ENCODE measurements around the gene SLC40A1. TPM values are rescaled to one million over a fixed set of nuclear protein-coding genes. Genes with fewer than 3 reads are reported as not detected.

Gene SLC40A1
- total and polyA plus RNA-seq, 2 of the 13 experiments (the other 11 are each of a cell fraction or from before 2014, with no cell fraction given) = 10.6 to 24.9 TPM

- TF ChIP-seq HNRNPK (IDR thresholded peaks at IDR 0.05; ENCODE audit: low read depth, low read length, poor library complexity, severe bottlenecking) = no peak
- TF ChIP-seq SMARCE1 (IDR thresholded peaks at IDR 0.05; ENCODE audit: borderline replicate concordance) = no peak
- 0 out of 2 replicates have a peak, but pooled peaks have one; percentile 47 for TF ChIP-seq ZNF670 (CRISPR knock-in tag; IDR thresholded peaks at IDR 0.05; ENCODE audit: borderline replicate concordance)
- no peak for TF ChIP-seq ZNF556 (CRISPR knock-in tag; IDR thresholded peaks at IDR 0.05; ENCODE audit: borderline replicate concordance)
- TF ChIP-seq RARG (CRISPR knock-in tag; IDR thresholded peaks at IDR 0.05; ENCODE audit: low read depth) = no peak
- TF ChIP-seq ZNF720 (CRISPR knock-in tag; IDR thresholded peaks at IDR 0.05) = no peak
- TF ChIP-seq RARA (CRISPR knock-in tag; IDR thresholded peaks at IDR 0.05) = peak; percentile 61
- no peak for TF ChIP-seq ZNF20 (CRISPR knock-in tag; IDR thresholded peaks at IDR 0.05)
- TF ChIP-seq KLF12 (CRISPR knock-in tag; IDR thresholded peaks at IDR 0.05; ENCODE audit: borderline replicate concordance) = no peak
- TF ChIP-seq SRY (CRISPR knock-in tag; IDR thresholded peaks at IDR 0.05) = no peak
- no peak for TF ChIP-seq ZNF253 (CRISPR knock-in tag; IDR thresholded peaks at IDR 0.05; ENCODE audit: borderline replicate concordance)
- TF ChIP-seq ZNF749 (CRISPR knock-in tag; IDR thresholded peaks at IDR 0.05; ENCODE audit: borderline replicate concordance) = no peak
- no peak for TF ChIP-seq ETV6 (CRISPR knock-in tag; conservative IDR thresholded peaks at IDR 0.05)
- TF ChIP-seq ZNF501 (CRISPR knock-in tag; IDR thresholded peaks at IDR 0.05) = 0 out of 2 replicates have a peak, but pooled peaks have one; percentile 21
- TF ChIP-seq, protein P1, sequence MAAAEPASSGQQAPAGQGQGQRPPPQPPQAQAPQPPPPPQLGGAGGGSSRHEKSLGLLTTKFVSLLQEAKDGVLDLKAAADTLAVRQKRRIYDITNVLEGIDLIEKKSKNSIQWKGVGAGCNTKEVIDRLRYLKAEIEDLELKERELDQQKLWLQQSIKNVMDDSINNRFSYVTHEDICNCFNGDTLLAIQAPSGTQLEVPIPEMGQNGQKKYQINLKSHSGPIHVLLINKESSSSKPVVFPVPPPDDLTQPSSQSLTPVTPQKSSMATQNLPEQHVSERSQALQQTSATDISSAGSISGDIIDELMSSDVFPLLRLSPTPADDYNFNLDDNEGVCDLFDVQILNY (CRISPR knock-in tag; conservative IDR thresholded peaks at IDR 0.05) = no peak
- TF ChIP-seq ZNF574 (CRISPR knock-in tag; IDR thresholded peaks at IDR 0.05) = no peak
- no peak for TF ChIP-seq CBX1 (IDR thresholded peaks at IDR 0.05; ENCODE audit: low read depth)
- 0 out of 2 replicates have a peak, but pooled peaks have one; percentile 65 for TF ChIP-seq ZNF878 (CRISPR knock-in tag; IDR thresholded peaks at IDR 0.05)
- TF ChIP-seq, protein P2, sequence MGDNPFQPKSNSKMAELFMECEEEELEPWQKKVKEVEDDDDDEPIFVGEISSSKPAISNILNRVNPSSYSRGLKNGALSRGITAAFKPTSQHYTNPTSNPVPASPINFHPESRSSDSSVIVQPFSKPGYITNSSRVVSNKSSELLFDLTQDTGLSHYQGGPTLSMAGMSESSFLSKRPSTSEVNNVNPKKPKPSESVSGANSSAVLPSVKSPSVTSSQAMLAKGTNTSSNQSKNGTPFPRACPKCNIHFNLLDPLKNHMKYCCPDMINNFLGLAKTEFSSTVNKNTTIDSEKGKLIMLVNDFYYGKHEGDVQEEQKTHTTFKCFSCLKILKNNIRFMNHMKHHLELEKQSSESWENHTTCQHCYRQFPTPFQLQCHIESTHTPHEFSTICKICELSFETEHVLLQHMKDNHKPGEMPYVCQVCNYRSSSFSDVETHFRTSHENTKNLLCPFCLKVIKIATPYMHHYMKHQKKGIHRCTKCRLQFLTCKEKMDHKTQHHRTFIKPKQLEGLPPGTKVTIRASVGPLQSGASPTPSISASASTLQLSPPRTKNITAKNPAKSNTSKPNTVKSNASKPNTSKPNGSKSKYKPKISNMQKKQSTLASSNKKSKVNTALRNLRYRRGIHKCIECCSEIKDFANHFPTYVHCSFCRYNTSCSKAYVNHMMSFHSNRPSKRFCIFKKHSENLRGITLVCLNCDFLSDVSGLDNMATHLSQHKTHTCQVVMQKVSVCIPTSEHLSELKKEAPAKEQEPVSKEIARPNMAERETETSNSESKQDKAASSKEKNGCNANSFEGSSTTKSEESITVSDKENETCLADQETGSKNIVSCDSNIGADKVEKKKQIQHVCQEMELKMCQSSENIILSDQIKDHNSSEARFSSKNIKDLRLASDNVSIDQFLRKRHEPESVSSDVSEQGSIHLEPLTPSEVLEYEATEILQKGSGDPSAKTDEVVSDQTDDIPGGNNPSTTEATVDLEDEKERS (CRISPR knock-in tag; IDR thresholded peaks at IDR 0.05) = no peak
- no peak for TF ChIP-seq NR2F2 (IDR thresholded peaks at IDR 0.05; ENCODE audit: borderline replicate concordance, low read depth)
- no peak for TF ChIP-seq REXO4 (CRISPR knock-in tag; IDR thresholded peaks at IDR 0.05; ENCODE audit: borderline replicate concordance)
- no peak for TF ChIP-seq ATF1 (CRISPR knock-in tag; IDR thresholded peaks at IDR 0.05)
- TF ChIP-seq ZNF790 (CRISPR knock-in tag; IDR thresholded peaks at IDR 0.05; ENCODE audit: borderline replicate concordance) = no peak
- no peak for TF ChIP-seq TBX3 (IDR thresholded peaks at IDR 0.05; ENCODE audit: borderline replicate concordance)
Measured at GRCh38 chr2:189542145-189542882, 38.3 kb downstream of the SLC40A1 start (continued).
